ENCODE measurements around the gene GRIK4.

Gene GRIK4

DNA sequence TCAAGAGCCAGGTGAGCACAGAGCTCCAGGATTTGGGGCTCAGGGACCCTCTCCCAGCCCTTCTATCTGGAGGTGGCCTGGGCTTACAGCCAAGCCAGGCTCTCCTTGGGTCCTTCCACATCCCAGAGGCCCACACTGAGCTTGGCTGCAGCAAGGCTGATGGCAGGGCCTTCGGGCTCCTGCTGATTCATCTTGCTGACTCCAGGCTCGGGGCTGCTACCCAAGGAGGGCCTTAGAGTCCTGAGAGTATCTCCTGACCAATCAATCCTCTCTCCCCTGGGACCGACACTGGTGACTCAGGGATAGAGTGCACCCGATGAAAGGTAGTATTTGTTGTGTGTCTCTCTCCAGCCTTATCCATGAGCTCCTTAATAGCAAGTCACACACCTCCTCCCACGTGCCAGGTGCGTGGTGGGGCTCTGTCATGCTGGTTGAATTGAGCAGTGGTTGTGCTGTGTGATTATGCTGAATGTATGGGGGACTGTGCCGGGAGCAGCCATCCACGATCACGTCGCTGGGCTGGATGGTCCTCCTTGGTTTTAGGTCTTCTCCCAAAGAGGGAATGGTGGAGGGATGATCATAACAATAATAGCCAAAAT is 62.3 kb downstream of the GRIK4 start:
- Histone ChIP-seq H3K79me2 (ENCODE audit: insufficient read depth, low read length) (no peaks in the 10 kb centered on the region), H3K4me1 (ENCODE audit: insufficient read depth, low read length, severe bottlenecking) (no peaks in the 10 kb centered on the region), H2AFZ (ENCODE audit: low read length) (no peak overlapping the region), H3K9me3 (ENCODE audit: low read length) (no peaks in the 10 kb centered on the region), H3K9me2 (ENCODE audit: low read depth, low read length) (no peaks in the 10 kb centered on the region), H3K36me3 (ENCODE audit: insufficient read depth, low read length) (no peaks in the 10 kb centered on the region), H3K4me2 (ENCODE audit: low read length) (no peak overlapping the region), H3F3A (ENCODE audit: insufficient read depth, low read length) (no peaks in the 10 kb centered on the region), H3K27ac (ENCODE audit: low read depth, low read length, poor library complexity, severe bottlenecking) (no peak overlapping the region), H3K9ac (ENCODE audit: low read length) (no peak overlapping the region), H3K4me3 (ENCODE audit: low read depth, low read length, poor library complexity, severe bottlenecking) (no peak overlapping the region), H4K20me1 (ENCODE audit: insufficient read depth, low read length) (no peaks in the 10 kb centered on the region), H3K27me3 (ENCODE audit: insufficient read depth, low read length) (no peaks in the 10 kb centered on the region)
- no peak for TF ChIP-seq EZH2 (IDR thresholded peaks at IDR 0.05; ENCODE audit: borderline replicate concordance, low read length)
- TF ChIP-seq, protein P1, sequence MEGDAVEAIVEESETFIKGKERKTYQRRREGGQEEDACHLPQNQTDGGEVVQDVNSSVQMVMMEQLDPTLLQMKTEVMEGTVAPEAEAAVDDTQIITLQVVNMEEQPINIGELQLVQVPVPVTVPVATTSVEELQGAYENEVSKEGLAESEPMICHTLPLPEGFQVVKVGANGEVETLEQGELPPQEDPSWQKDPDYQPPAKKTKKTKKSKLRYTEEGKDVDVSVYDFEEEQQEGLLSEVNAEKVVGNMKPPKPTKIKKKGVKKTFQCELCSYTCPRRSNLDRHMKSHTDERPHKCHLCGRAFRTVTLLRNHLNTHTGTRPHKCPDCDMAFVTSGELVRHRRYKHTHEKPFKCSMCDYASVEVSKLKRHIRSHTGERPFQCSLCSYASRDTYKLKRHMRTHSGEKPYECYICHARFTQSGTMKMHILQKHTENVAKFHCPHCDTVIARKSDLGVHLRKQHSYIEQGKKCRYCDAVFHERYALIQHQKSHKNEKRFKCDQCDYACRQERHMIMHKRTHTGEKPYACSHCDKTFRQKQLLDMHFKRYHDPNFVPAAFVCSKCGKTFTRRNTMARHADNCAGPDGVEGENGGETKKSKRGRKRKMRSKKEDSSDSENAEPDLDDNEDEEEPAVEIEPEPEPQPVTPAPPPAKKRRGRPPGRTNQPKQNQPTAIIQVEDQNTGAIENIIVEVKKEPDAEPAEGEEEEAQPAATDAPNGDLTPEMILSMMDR (IDR thresholded peaks at IDR 0.05; ENCODE audit: low read length), result no peak

DNA sequence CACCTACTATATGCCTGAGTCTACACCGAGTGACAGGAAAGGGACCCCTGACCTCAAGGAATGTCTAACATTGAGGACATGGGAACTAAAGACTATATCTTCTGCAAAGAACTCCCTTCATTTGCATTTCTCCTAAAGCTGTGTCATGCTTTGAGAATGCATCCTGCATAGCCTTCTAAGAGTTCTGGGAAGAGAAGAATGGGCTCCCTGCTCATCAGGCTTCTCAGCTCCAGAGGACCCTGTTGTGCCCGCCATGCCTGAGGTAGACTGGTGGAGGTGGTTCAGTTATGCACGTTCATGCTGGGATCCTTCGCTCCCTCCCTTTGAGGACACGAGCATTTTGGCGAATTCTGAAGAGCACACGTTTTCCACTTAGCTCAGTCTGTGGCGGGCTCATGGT is 63.3 kb downstream of the GRIK4 start:
- no peak for TF ChIP-seq EZH2 (IDR thresholded peaks at IDR 0.05; ENCODE audit: borderline replicate concordance, low read length)
- TF ChIP-seq, protein P1 (IDR thresholded peaks at IDR 0.05; ENCODE audit: low read length), result no peak
- Histone ChIP-seq H3K27ac (ENCODE audit: low read depth, low read length, poor library complexity, severe bottlenecking) (no peak overlapping the region), H3K4me3 (ENCODE audit: low read depth, low read length, poor library complexity, severe bottlenecking) (no peak overlapping the region), H3K27me3 (ENCODE audit: insufficient read depth, low read length) (no peaks in the 10 kb centered on the region), H3K4me2 (ENCODE audit: low read length) (no peak overlapping the region), H3K79me2 (ENCODE audit: insufficient read depth, low read length) (no peaks in the 10 kb centered on the region), H3K36me3 (ENCODE audit: insufficient read depth, low read length) (no peaks in the 10 kb centered on the region), H2AFZ (ENCODE audit: low read length) (no peak overlapping the region), H3K9ac (ENCODE audit: low read length) (no peak overlapping the region), H3K9me3 (ENCODE audit: low read length) (no peaks in the 10 kb centered on the region), H4K20me1 (ENCODE audit: insufficient read depth, low read length) (no peaks in the 10 kb centered on the region), H3F3A (ENCODE audit: insufficient read depth, low read length) (no peaks in the 10 kb centered on the region), H3K4me1 (ENCODE audit: insufficient read depth, low read length, severe bottlenecking) (no peaks in the 10 kb centered on the region), H3K9me2 (ENCODE audit: low read depth, low read length) (no peaks in the 10 kb centered on the region)

DNA sequence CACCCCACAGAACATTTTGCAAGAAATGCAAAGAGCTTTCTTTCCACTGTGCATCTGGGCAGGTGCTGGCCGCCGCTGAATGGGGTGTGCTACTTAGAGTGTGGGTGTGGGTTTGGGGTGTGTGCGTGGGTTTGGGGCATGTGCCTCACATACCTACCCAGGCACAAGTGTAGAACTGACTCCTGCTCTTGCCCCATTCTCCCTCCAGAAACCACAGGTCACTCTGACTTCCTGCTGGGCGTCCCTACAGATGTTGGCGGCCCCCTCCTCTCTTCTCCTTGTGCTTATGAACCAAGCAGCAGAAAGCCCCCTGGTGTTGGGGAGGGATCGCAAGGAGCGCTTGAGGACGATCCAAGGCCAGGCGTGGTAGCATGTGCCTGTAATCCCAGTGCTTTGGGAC is 63.9 kb downstream of the GRIK4 start:
- no peaks in the 10 kb centered on the region for H3F3A ChIP-seq (ENCODE audit: insufficient read depth, low read length)
- H3K9me3 ChIP-seq (ENCODE audit: low read length), result no peaks in the 10 kb centered on the region
- no peak overlapping the region for H2AFZ ChIP-seq (ENCODE audit: low read length)
- no peaks in the 10 kb centered on the region for H3K79me2 ChIP-seq (ENCODE audit: insufficient read depth, low read length)
- H4K20me1 ChIP-seq (ENCODE audit: insufficient read depth, low read length), result no peaks in the 10 kb centered on the region
- H3K27ac ChIP-seq (ENCODE audit: low read depth, low read length, poor library complexity, severe bottlenecking), result no peak overlapping the region
- H3K9ac ChIP-seq (ENCODE audit: low read length), result no peak overlapping the region
- no peak for TF ChIP-seq EZH2 (IDR thresholded peaks at IDR 0.05; ENCODE audit: borderline replicate concordance, low read length)
- TF ChIP-seq, protein P1 (IDR thresholded peaks at IDR 0.05; ENCODE audit: low read length), result no peak
- H3K36me3 ChIP-seq (ENCODE audit: insufficient read depth, low read length), result no peaks in the 10 kb centered on the region
- H3K4me1 ChIP-seq (ENCODE audit: insufficient read depth, low read length, severe bottlenecking), result no peaks in the 10 kb centered on the region
- H3K4me3 ChIP-seq (ENCODE audit: low read depth, low read length, poor library complexity, severe bottlenecking), result no peak overlapping the region
- H3K27me3 ChIP-seq (ENCODE audit: insufficient read depth, low read length), result no peaks in the 10 kb centered on the region
- no peaks in the 10 kb centered on the region for H3K9me2 ChIP-seq (ENCODE audit: low read depth, low read length)
- no peak overlapping the region for H3K4me2 ChIP-seq (ENCODE audit: low read length)

Data from OCI-LY1 (cell line).